Measurements from ENCODE around the gene MAPK8IP1. TPM values are rescaled to one million over a fixed set of nuclear protein-coding genes. Genes with fewer than 3 reads are reported as not detected.
A peak's percentile ranks its signal among the peaks of the same experiment; 100 is the strongest.

Gene MAPK8IP1
- total RNA-seq, 6 experiments from 2014 or later, result 1.7 to 6.2 (median 2.6) TPM

DNA sequence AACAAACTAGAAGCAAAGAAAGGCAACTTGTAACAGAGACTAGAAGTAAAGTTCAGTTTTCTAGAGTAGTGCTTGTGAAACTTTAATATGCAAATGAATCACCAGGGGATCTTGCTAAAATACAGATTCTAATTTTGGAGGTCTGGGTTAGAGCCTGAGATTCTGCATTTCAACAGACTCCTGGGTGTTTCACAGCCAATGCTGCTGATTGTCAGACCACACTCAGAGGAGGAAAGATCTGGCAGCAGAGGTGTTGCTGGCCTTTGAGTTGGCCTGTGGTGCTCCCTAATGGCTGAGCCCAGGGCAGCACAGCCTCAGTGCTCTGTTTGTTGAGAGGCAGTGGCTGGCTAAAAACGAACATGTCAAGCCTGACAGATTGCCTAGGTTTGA, 32.7 kb upstream of the MAPK8IP1 start:
- TF ChIP-seq POLR2A (IDR thresholded peaks at IDR 0.05), result no peak
- TF ChIP-seq, protein P1, sequence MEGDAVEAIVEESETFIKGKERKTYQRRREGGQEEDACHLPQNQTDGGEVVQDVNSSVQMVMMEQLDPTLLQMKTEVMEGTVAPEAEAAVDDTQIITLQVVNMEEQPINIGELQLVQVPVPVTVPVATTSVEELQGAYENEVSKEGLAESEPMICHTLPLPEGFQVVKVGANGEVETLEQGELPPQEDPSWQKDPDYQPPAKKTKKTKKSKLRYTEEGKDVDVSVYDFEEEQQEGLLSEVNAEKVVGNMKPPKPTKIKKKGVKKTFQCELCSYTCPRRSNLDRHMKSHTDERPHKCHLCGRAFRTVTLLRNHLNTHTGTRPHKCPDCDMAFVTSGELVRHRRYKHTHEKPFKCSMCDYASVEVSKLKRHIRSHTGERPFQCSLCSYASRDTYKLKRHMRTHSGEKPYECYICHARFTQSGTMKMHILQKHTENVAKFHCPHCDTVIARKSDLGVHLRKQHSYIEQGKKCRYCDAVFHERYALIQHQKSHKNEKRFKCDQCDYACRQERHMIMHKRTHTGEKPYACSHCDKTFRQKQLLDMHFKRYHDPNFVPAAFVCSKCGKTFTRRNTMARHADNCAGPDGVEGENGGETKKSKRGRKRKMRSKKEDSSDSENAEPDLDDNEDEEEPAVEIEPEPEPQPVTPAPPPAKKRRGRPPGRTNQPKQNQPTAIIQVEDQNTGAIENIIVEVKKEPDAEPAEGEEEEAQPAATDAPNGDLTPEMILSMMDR (IDR thresholded peaks at IDR 0.05), result peak; percentile 13 to 40 (median 14)
- intact Hi-C loops (cut with DNase I), result no loop called here
- DNase-seq, result peak in 1 of 3 donors; percentile 63
- Histone ChIP-seq H3K4me3 (no peak overlapping the region), H3K27ac (peak overlapping the region; percentile 15 to 91 (median 53)), H3K36me3 (peaks cover 0 to 16% (median 8%) of the 10 kb centered on the region in 4 donors), H3K27me3 (no peaks in the 10 kb centered on the region), H3K9me3 (no peaks in the 10 kb centered on the region), H3K4me1 (peaks cover 0 to 84% (median 38%) of the 10 kb centered on the region in 4 donors)
- ATAC-seq, result peak; percentile 17 to 48 (median 34)
- WGBS (ENCODE audit: insufficient coverage, low coverage, low lambda C conversion rate, missing lambda C conversion rate), result 21% methylated on average over 1 of the region's 1 CpG

DNA sequence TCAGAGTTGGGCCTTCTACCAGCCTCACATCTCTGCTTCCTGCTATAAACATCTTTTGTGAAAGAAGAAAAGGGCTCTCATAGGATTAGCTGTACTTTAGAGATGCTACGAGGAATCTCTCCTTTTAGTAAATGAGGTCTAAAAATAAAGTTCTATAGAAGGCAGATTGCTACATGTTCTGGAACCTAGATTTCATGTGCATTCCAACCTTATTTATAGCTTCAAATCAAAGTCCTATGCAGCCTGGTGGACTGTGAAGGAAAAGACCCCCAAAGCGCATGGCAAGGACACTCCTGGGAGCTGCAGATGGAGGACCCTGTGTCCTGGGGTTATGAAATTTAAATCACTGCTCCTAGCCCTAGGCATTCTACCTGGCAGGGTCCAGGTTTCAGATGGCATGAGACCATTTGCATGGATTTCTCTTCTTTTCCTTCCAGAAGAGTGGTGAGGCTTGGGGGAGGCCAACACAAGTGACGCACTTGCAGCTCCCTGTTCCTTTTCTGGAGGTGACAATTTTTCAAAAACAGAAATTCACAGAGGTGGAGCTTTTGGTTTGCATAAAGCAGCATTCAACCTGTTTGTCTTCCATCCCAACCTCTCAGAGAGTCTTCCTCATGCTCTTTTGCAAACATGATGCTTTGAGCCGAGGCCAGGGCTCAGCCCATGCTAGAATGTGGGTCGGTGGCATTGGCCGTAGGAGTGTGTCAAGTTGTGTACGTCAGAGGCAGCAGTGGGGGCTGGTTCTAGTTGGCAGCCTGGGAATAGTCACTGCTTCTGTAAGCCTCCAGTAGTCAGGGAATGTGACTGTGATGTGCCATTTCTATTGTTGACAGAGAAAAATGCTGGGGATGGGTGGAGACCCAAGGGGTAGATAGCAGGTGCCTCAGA, 31.9 kb upstream of the MAPK8IP1 start:
- 44% methylated on average over 6 of the region's 7 CpGs for WGBS (ENCODE audit: insufficient coverage, low coverage, low lambda C conversion rate, missing lambda C conversion rate)
- no peaks in the 10 kb centered on the region for H3K27me3 ChIP-seq
- DNase-seq (peak; percentile 55 to 86 (median 83)), ATAC-seq (peak in 3 of 4 donors; percentile 25 to 54 (median 47))
- no peaks in the 10 kb centered on the region for H3K9me3 ChIP-seq
- TF ChIP-seq, protein P1 (IDR thresholded peaks at IDR 0.05), result no peak
- no peak for TF ChIP-seq POLR2A (IDR thresholded peaks at IDR 0.05)
- H3K36me3 ChIP-seq, result peaks cover 0 to 23% (median 8%) of the 10 kb centered on the region in 4 donors
- H3K4me1 ChIP-seq, result peaks cover 0 to 93% (median 44%) of the 10 kb centered on the region in 4 donors
- no peak overlapping the region for H3K4me3 ChIP-seq
- H3K27ac ChIP-seq, result peak overlapping the region in 2 of 3 donors; percentile 53 to 91
- intact Hi-C loops (cut with DNase I), result no loop called here

DNA sequence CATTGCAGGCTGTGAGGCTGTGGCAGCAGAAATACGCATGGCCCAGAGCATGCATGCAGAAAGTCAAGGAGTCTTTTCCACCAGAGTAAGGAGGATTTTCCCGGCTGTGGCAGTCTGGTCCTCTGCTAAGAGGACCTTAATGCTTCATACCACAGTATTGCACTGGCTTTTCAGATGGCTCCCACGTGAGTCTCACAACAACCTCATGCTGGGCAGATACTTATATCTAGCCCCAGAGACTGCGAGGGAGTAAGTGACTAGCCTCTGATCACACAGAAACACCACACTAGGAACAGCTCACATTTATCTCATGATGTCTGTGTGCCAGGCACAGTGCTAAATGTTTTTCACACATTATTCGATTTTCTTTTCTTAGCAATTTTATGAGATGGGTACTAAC, 30.1 kb upstream of the MAPK8IP1 start:
- peaks cover 0 to 30% (median 10%) of the 10 kb centered on the region in 4 donors for H3K36me3 ChIP-seq
- ATAC-seq (no peak), DNase-seq (no peak)
- no peaks in the 10 kb centered on the region for H3K27me3 ChIP-seq
- intact Hi-C loops (cut with DNase I), result no loop called here
- peaks cover 0 to 94% (median 48%) of the 10 kb centered on the region in 4 donors for H3K4me1 ChIP-seq
- 59% methylated on average over 3 of the region's 5 CpGs for WGBS (ENCODE audit: insufficient coverage, low coverage, low lambda C conversion rate, missing lambda C conversion rate)
- no peak overlapping the region for H3K4me3 ChIP-seq
- TF ChIP-seq POLR2A (IDR thresholded peaks at IDR 0.05), result no peak
- TF ChIP-seq, protein P1 (IDR thresholded peaks at IDR 0.05), result no peak
- H3K27ac ChIP-seq, result peak overlapping the region in 1 of 3 donors; percentile 69
- H3K9me3 ChIP-seq, result no peaks in the 10 kb centered on the region

DNA sequence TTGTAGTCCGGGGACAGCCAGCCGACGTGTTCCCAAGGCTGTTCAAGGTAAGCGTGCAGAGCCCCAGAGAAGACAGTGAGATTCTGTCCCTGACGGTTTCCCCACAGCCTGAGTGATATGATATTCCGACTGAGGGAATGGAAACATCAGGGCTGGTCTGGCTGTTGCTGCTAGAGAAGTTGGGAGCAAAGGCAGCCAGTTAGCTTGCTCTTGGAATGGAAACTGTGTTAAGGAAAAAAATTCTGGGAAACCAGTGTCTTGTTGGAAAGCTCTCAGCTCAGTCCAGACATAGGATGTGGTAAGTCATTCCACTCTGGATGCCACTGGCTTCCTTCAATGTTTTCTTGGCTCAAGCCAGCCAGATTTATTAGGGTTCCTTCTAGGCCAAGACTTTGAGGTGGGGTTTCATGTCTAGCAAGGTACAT, 29.4 kb upstream of the MAPK8IP1 start:
- no peak overlapping the region for H3K4me3 ChIP-seq
- WGBS (ENCODE audit: insufficient coverage, low coverage, low lambda C conversion rate, missing lambda C conversion rate), result 75% methylated on average over 4 of the region's 6 CpGs
- ATAC-seq (no peak), DNase-seq (no peak)
- H3K36me3 ChIP-seq, result peaks cover 0 to 38% (median 15%) of the 10 kb centered on the region in 4 donors
- peaks cover 0 to 87% (median 45%) of the 10 kb centered on the region in 4 donors for H3K4me1 ChIP-seq
- H3K9me3 ChIP-seq, result no peaks in the 10 kb centered on the region
- H3K27me3 ChIP-seq, result no peaks in the 10 kb centered on the region
- intact Hi-C loops (cut with DNase I), result no loop called here
- no peak for TF ChIP-seq POLR2A (IDR thresholded peaks at IDR 0.05)
- TF ChIP-seq, protein P1 (IDR thresholded peaks at IDR 0.05), result no peak
- peak overlapping the region in 1 of 3 donors; percentile 69 for H3K27ac ChIP-seq
